GM13977 (cell line): Measurements from ENCODE around the gene KCTD15.

Source experiments
- DNase-seq: peaks from one replicate; pipeline ENCODE4 v3.0.0; 2012; ENCODE audit warnings: low spot score
- in situ Hi-C: fragments of 300-500 bp; cut with MboI; formaldehyde crosslinking; loops from one replicate; pipeline ENCODE4 v1.12.0; 2022; ENCODE audit warnings: low sequenced_read_pairs, low pct_unique_long_range_greater_than_20kb, mixed read lengths, inconsistent platforms; ENCODE audit not compliant: unreplicated experiment
- TF ChIP-seq, protein P1 (sequence below): IDR thresholded peaks from 2 replicates; pipeline ENCODE4 v1.5.1; 2012; ENCODE audit warnings: mild to moderate bottlenecking, control low read depth; ENCODE audit not compliant: insufficient read depth; ENCODE audit errors: extremely low read depth, missing control alignments

Gene KCTD15, protein sequence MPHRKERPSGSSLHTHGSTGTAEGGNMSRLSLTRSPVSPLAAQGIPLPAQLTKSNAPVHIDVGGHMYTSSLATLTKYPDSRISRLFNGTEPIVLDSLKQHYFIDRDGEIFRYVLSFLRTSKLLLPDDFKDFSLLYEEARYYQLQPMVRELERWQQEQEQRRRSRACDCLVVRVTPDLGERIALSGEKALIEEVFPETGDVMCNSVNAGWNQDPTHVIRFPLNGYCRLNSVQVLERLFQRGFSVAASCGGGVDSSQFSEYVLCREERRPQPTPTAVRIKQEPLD

DNA sequence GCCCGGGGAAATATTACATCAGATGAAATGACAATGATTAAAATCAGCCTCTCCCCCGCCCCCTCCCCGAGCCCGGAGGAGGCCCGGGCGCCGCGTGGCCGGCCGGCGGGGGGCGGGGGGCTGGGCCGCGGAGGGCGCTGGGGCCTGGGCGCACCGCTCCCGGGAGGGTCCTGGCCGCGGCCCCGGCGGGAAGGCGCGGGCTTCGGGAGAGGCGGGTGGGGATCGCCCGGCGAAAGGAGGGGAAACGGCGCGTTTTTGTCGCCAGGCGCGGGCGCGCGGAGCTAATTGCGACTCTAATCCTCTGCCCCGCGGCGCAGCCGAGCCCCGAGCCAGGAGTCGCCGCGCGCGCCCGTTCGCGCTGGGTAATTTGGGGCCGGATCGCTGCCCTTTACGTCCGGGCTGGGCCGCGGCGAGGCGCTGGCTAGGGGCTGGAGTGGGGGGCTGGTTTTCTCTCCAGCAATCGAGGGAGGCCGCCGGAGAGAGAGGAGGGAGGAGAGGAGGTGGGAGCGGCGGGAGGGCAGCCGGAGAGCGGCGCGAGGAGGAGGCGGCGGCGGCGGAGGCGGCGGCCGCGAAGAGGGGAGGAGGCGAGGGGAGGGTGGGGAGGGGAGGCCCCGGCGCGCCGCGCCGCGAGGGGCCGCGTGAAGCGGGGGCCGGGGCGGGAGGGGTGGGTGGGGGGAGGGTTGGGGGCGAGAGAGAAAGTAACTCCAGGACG lies at the start of gene KCTD15:
Gene KCTD15 (plus strand): TSS at position 707 of the 712 bp plus-strand sequence. CDS start 3,585 bp downstream, outside the sequence.
- in situ Hi-C loops: loop anchor here (25.0 kb wide), 1 partner anchor 316 kb away; no protein-coding TSS in a partner anchor
- TF ChIP-seq, protein P1, sequence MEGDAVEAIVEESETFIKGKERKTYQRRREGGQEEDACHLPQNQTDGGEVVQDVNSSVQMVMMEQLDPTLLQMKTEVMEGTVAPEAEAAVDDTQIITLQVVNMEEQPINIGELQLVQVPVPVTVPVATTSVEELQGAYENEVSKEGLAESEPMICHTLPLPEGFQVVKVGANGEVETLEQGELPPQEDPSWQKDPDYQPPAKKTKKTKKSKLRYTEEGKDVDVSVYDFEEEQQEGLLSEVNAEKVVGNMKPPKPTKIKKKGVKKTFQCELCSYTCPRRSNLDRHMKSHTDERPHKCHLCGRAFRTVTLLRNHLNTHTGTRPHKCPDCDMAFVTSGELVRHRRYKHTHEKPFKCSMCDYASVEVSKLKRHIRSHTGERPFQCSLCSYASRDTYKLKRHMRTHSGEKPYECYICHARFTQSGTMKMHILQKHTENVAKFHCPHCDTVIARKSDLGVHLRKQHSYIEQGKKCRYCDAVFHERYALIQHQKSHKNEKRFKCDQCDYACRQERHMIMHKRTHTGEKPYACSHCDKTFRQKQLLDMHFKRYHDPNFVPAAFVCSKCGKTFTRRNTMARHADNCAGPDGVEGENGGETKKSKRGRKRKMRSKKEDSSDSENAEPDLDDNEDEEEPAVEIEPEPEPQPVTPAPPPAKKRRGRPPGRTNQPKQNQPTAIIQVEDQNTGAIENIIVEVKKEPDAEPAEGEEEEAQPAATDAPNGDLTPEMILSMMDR: no peak
- no peak for DNase-seq

DNA sequence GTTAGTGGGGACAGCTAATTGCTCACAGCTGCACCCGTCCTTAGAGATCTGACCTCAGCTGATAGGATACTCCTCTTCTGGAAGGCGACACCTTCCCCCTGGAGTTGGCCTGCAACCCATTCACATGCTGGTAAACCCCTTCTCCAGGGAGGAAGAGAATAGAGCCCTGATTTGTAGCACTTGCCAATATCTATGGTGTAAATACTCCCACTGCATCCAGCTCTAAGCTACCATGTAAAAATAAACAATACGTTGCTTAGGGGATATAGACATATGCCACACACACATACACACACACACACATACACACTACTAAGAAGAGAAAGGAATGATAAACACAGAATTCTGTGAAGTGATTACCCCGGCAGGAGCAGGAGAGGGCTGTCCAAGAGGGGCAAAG lies 49.4 kb upstream of the KCTD15 start:
- DNase-seq: no peak
- in situ Hi-C loops: no loop called here
- TF ChIP-seq, protein P1: no peak

DNA sequence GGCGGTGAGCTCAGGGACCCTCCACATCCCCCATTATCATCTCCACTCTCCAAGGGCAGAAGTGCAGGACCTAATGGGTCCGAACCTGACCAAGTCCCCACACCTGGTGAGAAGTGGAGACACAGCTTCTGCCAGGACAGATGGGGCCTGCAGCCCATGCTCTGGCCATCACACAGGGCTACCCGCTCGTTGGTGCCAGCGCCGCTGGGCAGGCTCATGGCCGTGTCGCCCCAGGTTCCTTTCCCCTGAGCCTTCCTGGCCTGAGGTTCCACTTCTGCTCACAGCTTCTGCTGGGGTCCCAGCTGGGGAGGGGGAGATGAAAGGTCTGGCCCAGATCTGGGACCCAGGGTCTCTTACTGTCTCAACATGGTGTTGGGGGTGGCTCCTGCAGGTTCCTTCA lies 48.4 kb upstream of the KCTD15 start:
- in situ Hi-C loops: no loop called here
- TF ChIP-seq, protein P1: no peak
- DNase-seq: no peak

DNA sequence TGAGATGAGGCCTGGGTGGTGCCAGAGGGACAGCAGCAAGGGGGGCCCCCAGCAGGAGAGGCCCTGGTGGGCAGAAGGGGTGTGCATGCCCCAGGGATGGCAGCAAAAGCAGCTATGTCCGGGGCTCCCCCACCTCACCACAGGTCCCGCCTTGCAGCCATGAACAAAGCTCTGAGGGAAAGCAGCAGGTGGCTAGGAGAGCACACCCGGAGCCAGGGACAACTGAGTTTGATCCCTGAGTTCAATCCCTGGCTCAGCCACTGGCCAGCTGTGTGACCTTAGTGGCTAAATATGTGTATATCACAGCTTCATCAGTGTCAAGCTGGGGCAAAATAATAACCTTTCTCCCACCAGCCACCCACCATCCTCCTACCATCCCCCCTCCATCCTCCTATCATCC lies 47.7 kb upstream of the KCTD15 start:
- in situ Hi-C loops: no loop called here

DNA sequence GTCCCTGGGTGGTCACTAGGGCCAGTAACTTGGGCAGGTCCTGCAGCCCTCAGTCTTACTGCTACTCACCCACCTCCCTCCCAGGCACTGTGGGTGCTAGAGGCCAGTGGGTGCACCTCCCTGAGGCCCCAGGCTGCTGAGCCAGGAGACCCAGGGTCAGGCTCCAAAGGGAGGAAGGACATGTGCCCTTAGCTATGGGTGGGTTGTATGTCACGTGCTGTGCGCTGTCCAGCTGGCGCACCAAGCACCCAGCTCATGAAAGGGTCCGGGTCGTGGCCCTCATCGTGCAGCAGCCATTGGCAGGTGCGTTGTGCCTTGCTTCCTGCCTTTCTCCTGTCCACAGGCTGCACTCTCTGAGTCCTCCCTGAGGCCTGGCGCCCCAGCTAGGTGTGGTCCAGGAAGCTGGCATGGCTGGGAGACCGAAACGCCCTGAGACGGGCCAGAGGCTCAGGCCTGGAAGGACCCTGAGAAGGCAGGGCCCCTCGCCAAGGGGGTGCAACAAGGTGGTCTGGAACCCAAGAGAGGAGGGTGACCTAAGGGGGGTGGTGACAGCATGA lies 47.0 kb upstream of the KCTD15 start:
- in situ Hi-C loops: no loop called here
- TF ChIP-seq, protein P1: no peak
- DNase-seq: no peak

More for the DNA sequence above, 47.7 kb upstream of the KCTD15 start:
- no peak for DNase-seq
- TF ChIP-seq, protein P1: no peak

DNA sequence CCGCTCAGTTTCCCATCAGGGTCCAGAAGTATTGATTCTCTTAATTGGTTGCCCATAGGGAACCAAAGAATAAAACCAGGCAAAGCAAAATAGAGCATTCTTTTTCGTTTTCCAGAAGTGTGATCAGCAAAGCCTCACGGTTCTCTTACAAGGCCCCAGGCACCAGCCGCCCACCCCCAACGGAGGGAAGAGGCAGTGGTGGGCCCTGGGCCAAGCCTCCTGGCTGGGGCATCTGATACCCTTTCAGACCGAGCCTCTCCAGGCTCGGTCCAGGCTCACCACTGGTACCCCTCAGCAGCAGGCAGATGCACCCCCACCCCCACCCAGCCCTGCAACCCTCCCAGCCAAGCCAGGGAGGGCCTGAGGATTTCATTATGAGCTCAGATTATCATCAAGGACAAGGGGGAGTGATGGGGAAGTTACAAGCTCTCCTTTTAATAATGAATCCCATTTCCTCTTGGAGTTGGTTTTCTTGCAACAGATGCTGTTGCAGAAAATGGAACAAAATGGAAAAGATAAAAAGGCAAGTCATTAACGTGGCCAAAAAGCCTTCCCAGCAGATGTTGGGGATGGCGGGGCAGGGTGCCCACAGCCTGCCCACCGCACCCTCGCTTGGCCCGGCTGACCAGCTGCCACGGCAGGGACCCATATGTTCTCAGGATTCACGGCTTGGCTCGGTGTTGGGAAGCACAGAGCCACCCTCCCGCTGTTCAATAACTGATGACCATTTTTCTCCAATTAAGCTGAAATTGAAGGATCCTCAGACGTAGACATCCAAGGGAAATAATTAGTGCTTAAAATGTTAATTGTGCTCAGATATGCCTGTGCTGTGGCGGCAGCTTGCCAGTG lies 45.9 kb upstream of the KCTD15 start:
- in situ Hi-C loops: no loop called here
- TF ChIP-seq, protein P1: no peak
- DNase-seq: no peak
